ENCODE measurements around the gene LRIT1. TPM values are rescaled to one million over a fixed set of nuclear protein-coding genes. Genes with fewer than 3 reads are reported as not detected.

LRIT1 gene
- total and polyA plus RNA-seq, 2 experiments from 2014 or later = not detected

DNA sequence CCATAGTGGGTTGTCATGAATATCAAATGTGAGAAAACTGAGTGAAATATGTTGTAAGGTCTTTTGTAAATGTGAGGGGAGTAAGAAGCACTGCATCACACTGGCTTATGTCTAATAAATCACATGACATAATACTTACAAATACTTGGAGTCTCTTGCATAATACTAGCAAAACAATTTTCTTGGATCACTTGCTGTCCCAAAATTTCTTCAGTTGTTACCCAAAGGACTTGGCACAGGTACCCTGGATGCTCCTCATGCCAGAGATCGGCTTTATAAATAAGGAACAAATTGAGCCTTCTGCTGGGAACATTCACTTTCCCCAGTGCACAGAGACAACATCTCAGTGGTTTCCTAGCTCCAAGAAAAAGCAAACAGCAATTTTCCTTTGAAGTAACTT is 11.0 kb downstream of the LRIT1 start:
- no peak for DNase-seq
- no peaks in the 10 kb centered on the region for H4K20me1 ChIP-seq (ENCODE audit: insufficient read depth)
- H3F3A ChIP-seq (ENCODE audit: insufficient read depth) = no peaks in the 10 kb centered on the region
- in situ Hi-C loops (cut with MboI) = no loop called here
- H3K27me3 ChIP-seq (replicated peaks; ENCODE audit: insufficient read depth) = no peaks in the 10 kb centered on the region
- H3K9me3 ChIP-seq (ENCODE audit: low read depth) = no peaks in the 10 kb centered on the region
- 0 to 4% methylated on average over 1 of the region's 1 CpG for WGBS, 2 experiments (ENCODE audit: low coverage in 1 of 2, low lambda C conversion rate in 2 of 2, missing lambda C conversion rate in 2 of 2)
- H3K4me1 ChIP-seq (ENCODE audit: insufficient read depth) = no peaks in the 10 kb centered on the region
- H3K9me2 ChIP-seq (ENCODE audit: insufficient read depth) = no peaks in the 10 kb centered on the region
- TF ChIP-seq EZH2phosphoT487 (IDR thresholded peaks at IDR 0.05; ENCODE audit: insufficient read depth, low read depth) (no peak), EZH2 (IDR thresholded peaks at IDR 0.05; ENCODE audit: insufficient read depth, poor library complexity, severe bottlenecking) (no peak)
- H3K9ac ChIP-seq = no peak overlapping the region
- no peak overlapping the region for H3K27ac ChIP-seq
- H3K79me2 ChIP-seq (ENCODE audit: insufficient read depth) = no peaks in the 10 kb centered on the region
- H2AFZ ChIP-seq = no peak overlapping the region
- H3K4me2 ChIP-seq (ENCODE audit: unreplicated experiment) = no peak overlapping the region
- H3K36me3 ChIP-seq (ENCODE audit: low read depth) = no peaks in the 10 kb centered on the region
- no peak overlapping the region for H3K4me3 ChIP-seq

DNA sequence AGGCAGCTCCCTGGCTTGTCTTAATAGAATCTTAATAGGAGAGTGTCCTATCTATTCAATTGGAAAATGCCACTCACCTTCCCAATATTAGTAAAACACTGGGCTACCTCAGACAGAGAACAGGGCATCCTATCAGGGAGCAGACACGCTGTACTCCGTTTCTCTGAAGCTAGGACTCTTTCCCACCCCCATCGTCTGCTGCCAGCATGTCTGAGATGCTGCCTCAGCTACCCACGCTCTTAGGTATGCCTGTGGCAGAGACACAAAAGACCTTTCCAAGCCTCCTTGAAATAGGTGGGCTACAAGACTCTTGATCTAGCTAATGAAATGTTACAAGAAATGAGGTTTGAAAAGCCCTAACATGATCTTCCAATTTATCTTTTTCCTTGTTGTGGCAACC is 13.5 kb downstream of the LRIT1 start:
- Histone ChIP-seq H3K9me3 (ENCODE audit: low read depth) (no peaks in the 10 kb centered on the region), H4K20me1 (ENCODE audit: insufficient read depth) (no peaks in the 10 kb centered on the region), H3K27me3 (replicated peaks; ENCODE audit: insufficient read depth) (no peaks in the 10 kb centered on the region), H3K9me2 (ENCODE audit: insufficient read depth) (no peaks in the 10 kb centered on the region), H3K4me3 (no peak overlapping the region), H3K36me3 (ENCODE audit: low read depth) (no peaks in the 10 kb centered on the region), H3K27ac (no peak overlapping the region), H3F3A (ENCODE audit: insufficient read depth) (no peaks in the 10 kb centered on the region), H3K4me1 (ENCODE audit: insufficient read depth) (no peaks in the 10 kb centered on the region), H3K9ac (no peak overlapping the region), H2AFZ (no peak overlapping the region), H3K79me2 (ENCODE audit: insufficient read depth) (no peaks in the 10 kb centered on the region), H3K4me2 (ENCODE audit: unreplicated experiment) (no peak overlapping the region)
- TF ChIP-seq EZH2 (IDR thresholded peaks at IDR 0.05; ENCODE audit: insufficient read depth, poor library complexity, severe bottlenecking) = no peak
- TF ChIP-seq EZH2phosphoT487 (IDR thresholded peaks at IDR 0.05; ENCODE audit: insufficient read depth, low read depth) = no peak
- in situ Hi-C loops (cut with MboI) = no loop called here
- DNase-seq = no peak
- 18 to 23% methylated on average over 4 of the region's 4 CpGs for WGBS, 2 experiments (ENCODE audit: low coverage in 1 of 2, low lambda C conversion rate in 2 of 2, missing lambda C conversion rate in 2 of 2)

DNA sequence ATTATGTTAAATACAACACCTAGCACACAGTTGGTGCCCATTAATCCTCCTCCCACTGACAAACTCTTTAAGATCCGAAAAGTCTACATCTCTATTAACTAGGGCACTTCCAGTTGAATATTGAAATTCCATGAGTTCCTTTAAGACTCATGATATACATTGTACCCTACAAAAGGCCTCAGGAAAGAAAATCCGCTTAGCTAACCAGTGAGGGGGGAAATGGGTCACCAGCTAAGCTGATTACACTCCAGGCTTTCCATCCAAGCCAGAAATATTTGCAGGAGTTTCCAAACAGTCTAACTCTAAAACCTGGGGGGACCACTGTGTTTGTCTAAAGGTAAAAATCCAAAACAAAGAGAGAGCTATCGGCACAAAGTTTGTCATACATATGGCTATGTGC is 14.7 kb downstream of the LRIT1 start:
- WGBS, 2 experiments (ENCODE audit: low coverage in 1 of 2, low lambda C conversion rate in 2 of 2, missing lambda C conversion rate in 2 of 2) = 18 to 24% methylated on average over 3 of the region's 3 CpGs

DNA sequence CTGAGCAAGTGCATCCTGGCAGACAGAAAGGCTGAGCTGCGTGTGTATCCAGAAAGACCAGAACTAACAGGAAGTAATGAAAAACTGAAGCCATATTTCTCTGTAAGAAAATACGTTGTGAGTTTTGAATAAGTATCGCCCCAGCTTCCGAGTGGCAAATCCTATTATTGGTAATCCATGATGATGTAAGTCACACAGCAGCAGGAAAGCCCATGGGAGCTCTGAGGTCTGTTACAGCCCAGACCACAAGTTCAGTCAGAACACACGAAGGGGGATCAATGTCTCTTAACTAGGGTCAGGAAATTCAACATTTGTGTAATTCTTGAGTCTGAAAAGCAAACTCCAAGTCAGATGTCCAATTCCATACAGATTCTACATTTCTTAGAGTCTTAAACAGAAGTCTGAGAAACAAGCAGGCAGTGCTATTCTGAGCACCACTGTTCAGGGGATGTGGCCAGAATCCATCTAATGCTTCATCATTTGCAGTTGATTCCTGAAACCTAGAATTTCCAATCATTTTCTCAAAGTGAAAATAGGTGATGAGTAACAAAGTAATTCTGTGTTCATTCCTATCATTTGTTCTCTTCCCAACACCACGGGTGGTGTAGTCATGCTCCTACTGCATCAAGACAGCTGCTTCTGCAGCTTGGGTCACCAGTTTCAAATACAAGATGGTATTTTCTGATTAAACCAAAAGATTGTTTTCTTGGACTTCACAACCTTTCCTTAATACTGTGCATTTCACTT is 15.7 kb downstream of the LRIT1 start, which contains the start of gene LRIT2:
Gene LRIT2 (minus strand): TSS at position 118 of the 747 bp plus-strand sequence. CDS start 24 bp downstream, at position 94.
- H3K4me2 ChIP-seq (ENCODE audit: unreplicated experiment) = no peak within 1 kb of the TSS
- H3F3A ChIP-seq (ENCODE audit: insufficient read depth) = no peaks in the 10 kb centered on the region
- H4K20me1 ChIP-seq (ENCODE audit: insufficient read depth) = no peaks in the 10 kb centered on the region
- no peaks in the 10 kb centered on the region for H3K9me3 ChIP-seq (ENCODE audit: low read depth)
- in situ Hi-C loops (cut with MboI) = no loop called here
- TF ChIP-seq EZH2phosphoT487 (IDR thresholded peaks at IDR 0.05; ENCODE audit: insufficient read depth, low read depth) (no peak), EZH2 (IDR thresholded peaks at IDR 0.05; ENCODE audit: insufficient read depth, poor library complexity, severe bottlenecking) (no peak)
- H3K9me2 ChIP-seq (ENCODE audit: insufficient read depth) = no peaks in the 10 kb centered on the region
- H3K4me1 ChIP-seq (ENCODE audit: insufficient read depth) = no peaks in the 10 kb centered on the region
- no peak within 1 kb of the TSS for H3K9ac ChIP-seq
- 25% methylated on average over 6 of the region's 6 CpGs for WGBS, 2 experiments (ENCODE audit: low coverage in 1 of 2, low lambda C conversion rate in 2 of 2, missing lambda C conversion rate in 2 of 2)
- DNase-seq = no peak
- no peak within 1 kb of the TSS for H3K27ac ChIP-seq
- no peaks in the 10 kb centered on the region for H3K79me2 ChIP-seq (ENCODE audit: insufficient read depth)
- H3K27me3 ChIP-seq (replicated peaks; ENCODE audit: insufficient read depth) = no peaks in the 10 kb centered on the region
- H3K4me3 ChIP-seq = no peak within 1 kb of the TSS
- no peak within 1 kb of the TSS for H2AFZ ChIP-seq
- no peaks in the 10 kb centered on the region for H3K36me3 ChIP-seq (ENCODE audit: low read depth)

More for the DNA sequence above, 14.7 kb downstream of the LRIT1 start:
- no peak overlapping the region for H3K9ac ChIP-seq
- no peaks in the 10 kb centered on the region for H3K9me2 ChIP-seq (ENCODE audit: insufficient read depth)
- H3K36me3 ChIP-seq (ENCODE audit: low read depth) = no peaks in the 10 kb centered on the region
- no peak overlapping the region for H2AFZ ChIP-seq
- TF ChIP-seq EZH2 (IDR thresholded peaks at IDR 0.05; ENCODE audit: insufficient read depth, poor library complexity, severe bottlenecking) (no peak), EZH2phosphoT487 (IDR thresholded peaks at IDR 0.05; ENCODE audit: insufficient read depth, low read depth) (no peak)
- no peaks in the 10 kb centered on the region for H4K20me1 ChIP-seq (ENCODE audit: insufficient read depth)
- H3F3A ChIP-seq (ENCODE audit: insufficient read depth) = no peaks in the 10 kb centered on the region
- no peak overlapping the region for H3K4me2 ChIP-seq (ENCODE audit: unreplicated experiment)
- H3K79me2 ChIP-seq (ENCODE audit: insufficient read depth) = no peaks in the 10 kb centered on the region
- H3K27me3 ChIP-seq (replicated peaks; ENCODE audit: insufficient read depth) = no peaks in the 10 kb centered on the region
- no peak overlapping the region for H3K4me3 ChIP-seq
- DNase-seq = no peak
- no peaks in the 10 kb centered on the region for H3K9me3 ChIP-seq (ENCODE audit: low read depth)
- in situ Hi-C loops (cut with MboI) = no loop called here
- no peaks in the 10 kb centered on the region for H3K4me1 ChIP-seq (ENCODE audit: insufficient read depth)
- no peak overlapping the region for H3K27ac ChIP-seq

Measured in GM23248 (cell line).